HG02763 (cell line): ENCODE measurements around the gene CHCHD6.

Source experiments
- ATAC-seq: cut with Tn5 transposase; IDR thresholded peaks from one replicate; pipeline ENCODE4 v1.9.1; 2021; ENCODE audit warnings: mild to moderate bottlenecking, moderate library complexity; ENCODE audit not compliant: unreplicated experiment

The CHCHD6 gene

DNA sequence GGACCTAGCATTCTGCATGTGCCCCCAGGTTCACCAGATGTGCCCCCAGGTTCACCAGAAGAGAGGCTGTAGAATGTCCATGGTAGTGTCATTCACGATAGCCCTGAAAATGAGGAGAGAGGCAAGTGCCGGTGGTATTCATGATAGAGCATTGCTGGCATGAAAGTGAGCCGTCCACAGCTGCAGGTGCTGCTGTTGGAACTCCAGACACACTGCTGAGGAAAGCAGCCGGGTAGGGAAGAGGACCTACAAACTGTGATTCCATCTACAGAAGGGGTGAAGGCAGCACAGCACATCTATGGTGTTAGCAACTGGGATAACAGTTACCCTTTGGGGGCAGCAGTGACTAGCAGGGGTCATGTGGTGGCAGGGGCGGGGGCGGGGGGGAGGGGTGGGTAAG is 153.9 kb downstream of the CHCHD6 start:
- no peak for ATAC-seq

DNA sequence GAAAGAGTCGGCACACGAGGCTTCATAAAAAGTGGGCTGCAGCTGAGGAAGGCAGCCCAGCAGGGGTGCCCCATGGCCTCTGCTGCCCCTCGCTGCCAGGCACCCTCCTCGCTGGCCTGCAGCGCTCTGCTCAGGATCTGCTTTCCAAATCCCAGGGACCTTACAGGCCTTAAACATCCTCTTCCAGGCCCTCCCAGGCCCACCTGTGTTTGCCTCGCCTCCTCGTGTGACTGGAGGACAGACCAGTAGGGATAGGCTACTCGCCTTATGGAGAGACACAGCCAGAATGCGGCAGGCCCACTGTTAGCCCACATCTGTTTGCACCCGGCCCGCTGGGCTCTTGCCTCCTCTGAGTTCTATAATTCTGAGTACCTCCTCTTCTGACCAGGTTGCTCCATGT is 154.4 kb downstream of the CHCHD6 start:
- no peak for ATAC-seq

DNA sequence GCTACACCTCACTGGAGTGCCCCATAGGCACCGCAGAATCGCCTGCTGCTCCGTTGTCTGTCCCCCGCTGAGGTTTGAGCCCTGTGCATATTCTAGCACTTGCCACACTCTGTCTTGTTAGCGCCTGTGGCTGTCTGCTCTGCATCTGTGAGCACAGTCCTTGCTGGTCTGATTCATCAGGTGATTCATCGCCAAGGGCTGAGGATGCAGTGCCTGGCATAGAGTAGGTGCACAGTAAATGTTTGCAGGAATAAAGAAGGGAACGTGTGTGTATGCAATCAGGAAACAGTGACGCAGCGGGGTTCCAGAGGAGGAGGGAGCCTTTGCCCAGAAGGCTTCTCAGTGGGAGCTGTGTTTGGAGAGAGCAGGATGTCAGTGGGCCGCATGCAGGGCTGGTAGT is 154.8 kb downstream of the CHCHD6 start:
- no peak for ATAC-seq

- no peak for ATAC-seq
Observed at GRCh38 chr3:126859415-126860246, 155.6 kb downstream of the CHCHD6 start.

DNA sequence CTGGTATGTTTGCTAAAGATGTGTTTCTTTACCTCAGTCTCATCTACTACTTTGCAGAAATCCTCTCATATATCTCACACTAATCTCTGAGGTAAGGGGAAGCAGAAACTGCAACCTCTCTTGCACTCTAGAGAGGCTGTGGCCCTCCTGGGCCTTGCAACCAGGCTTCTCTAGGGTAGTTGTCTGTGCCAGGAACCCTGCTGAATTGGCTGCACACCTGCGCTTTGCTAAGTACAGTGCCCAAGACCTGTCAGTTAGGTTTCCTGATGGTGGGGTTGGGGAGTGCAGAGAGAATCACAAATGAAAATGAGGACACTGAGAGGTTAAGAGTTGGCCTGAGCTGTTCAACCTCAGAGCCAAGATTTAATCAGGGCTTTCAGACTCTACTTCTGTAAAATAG is 161.7 kb downstream of the CHCHD6 start:
- ATAC-seq = no peak

DNA sequence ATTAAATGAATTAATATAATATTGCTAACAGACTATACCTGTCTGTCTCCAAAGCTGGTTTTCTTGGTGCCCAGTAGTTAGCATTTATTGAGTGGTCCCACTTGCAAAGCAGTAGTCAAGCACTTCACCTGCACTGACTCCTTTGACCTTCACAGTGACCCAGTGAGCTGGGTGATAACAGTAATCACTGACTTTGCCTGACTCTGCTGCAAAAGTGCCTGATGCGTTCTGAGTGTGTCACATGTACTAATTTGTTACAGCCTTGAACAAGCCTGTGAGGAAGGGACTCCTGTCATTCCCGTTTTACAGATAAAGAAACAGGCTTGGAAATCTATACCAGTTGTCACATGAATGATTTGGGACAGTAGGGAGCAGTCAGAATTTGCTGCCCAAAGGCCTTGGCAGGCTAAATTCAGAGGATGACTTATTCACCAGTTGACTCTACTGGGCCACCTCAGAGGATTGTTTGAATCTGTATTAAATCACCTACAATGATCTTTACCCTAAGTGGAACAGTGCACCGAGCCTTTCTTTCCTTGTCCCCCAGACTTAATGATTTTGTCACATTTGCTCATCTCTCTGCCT is 162.2 kb downstream of the CHCHD6 start:
- no peak for ATAC-seq

- ATAC-seq = no peak
Observed at GRCh38 chr3:126867190-126867862, 163.3 kb downstream of the CHCHD6 start.

GRCh38 chr3:126867863-126868200 is 163.8 kb downstream of the CHCHD6 start:
- no peak for ATAC-seq

- ATAC-seq = no peak
Observed at GRCh38 chr3:126870608-126871210, 166.7 kb downstream of the CHCHD6 start.

- ATAC-seq = no peak
Observed at GRCh38 chr3:126872701-126873342, 168.8 kb downstream of the CHCHD6 start.

DNA sequence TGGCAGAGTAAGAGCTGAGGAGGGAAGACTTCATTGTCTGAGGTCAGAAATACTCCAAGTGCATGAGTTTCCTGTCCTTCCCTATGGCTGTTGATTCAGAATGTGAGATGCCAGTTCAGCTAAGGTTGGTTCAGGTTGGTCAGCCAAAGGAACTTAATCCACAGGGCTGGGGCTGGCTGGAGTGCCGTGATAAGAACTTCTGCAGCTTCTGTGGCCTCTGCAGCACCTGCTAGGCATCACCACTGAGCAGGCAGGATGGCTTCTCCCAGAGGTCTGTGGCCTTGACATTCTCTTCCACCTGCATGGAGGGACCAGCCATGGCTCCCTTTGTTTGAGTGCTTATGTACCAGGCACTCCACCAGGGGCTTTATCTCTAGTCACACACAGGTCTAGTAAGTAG is 169.4 kb downstream of the CHCHD6 start:
- ATAC-seq = no peak

DNA sequence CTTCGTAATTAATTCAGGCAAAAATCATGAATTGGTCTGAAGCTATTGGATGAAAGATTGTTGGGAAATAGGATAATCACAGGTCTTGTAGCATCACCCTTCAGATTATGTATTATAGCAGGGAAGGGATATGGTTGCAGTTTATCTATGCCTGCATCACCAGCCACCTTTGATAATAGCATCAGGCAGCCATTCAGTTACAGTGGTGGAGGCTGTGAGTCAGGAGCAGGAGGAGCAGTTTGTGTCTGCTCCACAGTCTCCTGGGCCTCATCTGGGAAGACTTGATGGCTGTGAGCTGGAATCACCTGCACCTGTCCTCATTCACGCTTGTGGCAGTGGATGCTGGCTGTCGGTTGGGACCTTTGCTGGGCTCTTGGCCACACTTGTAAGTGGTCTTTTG is 174.6 kb downstream of the CHCHD6 start:
- ATAC-seq = no peak

- no peak for ATAC-seq
Observed at GRCh38 chr3:126880901-126881300, 176.9 kb downstream of the CHCHD6 start.

DNA sequence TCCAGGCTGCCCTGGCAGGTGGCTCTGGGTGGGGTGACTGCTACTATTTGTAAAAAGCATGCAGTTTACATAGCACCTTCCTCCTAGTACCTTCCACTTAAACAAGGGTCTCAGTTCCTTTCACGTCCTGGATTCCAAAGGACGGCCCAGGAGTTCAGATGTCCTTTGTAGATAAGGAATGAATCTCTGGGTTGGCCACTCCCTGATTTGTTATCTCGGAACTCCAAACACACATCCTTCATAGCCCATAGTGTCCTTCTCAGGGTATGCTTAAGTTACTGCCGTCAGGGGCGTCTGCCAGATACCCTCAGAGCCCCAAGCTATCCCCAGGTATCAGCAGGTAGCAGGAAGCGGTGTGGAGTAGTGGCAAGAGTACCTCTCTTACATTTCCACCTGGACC is 177.8 kb downstream of the CHCHD6 start:
- ATAC-seq = no peak

GRCh38 chr3:126883241-126883640 is 179.2 kb downstream of the CHCHD6 start:
- no peak for ATAC-seq

DNA sequence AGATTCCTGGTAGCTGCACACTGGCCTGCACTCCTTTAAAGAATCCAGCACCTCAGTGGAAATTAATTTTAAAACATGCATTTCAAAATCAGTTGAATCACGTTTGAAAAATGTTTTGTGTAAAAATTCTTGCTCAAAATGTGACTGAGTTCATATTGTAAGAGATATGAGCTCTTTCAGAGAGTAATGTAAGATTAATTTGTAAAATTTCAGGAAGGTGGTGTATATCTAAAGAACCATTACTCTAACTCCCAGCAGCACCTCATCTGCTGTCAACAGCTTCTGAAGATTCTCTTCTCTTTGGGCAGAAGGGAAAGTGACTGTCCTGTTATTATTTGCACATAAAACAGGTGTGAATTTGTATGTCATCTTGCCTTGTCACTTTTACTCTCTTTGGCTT is 181.4 kb downstream of the CHCHD6 start:
- no peak for ATAC-seq

DNA sequence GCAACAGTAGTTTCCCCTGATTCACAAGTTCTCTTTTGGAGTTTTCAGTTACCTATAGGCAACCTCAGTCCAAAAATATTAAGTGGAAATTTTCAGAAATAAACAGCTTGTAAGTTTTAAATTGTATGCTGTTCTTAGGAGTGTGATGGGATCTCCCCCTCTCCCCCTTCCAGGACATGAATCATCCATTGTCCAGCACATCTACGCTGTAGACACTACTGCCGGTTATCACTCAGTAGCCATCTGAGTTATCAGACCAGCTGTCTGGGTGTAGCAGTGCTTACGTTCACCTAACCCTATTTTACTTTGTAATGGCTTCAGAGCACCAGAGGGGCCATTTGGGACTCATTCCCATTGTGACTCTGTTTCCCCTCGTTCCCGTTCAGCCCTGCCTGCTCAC is 182.2 kb downstream of the CHCHD6 start:
- ATAC-seq = no peak

DNA sequence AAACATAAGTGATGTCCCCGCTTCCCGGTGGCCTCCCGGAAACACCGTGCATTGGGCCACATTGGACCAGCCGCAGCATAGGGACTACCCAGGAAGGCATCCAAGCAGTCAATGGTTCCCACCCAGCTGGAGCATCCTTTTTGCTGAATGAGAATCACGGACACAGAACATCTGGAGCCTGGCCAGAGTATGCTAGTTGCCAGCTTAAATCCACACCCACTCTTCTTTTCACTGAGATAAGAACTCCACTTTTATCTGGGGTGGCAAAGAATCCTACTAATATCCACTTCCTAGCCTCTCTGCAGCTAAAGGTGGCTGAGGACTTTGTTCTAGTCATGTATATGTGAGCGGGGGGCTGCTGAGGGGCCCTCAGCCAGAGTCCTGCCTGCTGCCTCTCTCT is 183.6 kb downstream of the CHCHD6 start:
- no peak for ATAC-seq

- no peak for ATAC-seq
Observed at GRCh38 chr3:126888186-126888760, 184.2 kb downstream of the CHCHD6 start.

GRCh38 chr3:126889276-126890201 is 185.5 kb downstream of the CHCHD6 start:
- no peak for ATAC-seq
